HG03432 (cell line): ENCODE results near the gene CHST10.
"Not testable (repeated sequence)": the region's sequence is repeated elsewhere in the genome, so short reads cannot be mapped to it uniquely, and the experiment has no call there.

Source experiments
- ATAC-seq: cut with Tn5 transposase; IDR thresholded peaks from one replicate; pipeline ENCODE4 v1.9.1; 2021; ENCODE audit warnings: mild to moderate bottlenecking, moderate library complexity; ENCODE audit not compliant: unreplicated experiment

The CHST10 gene

GRCh38 chr2:100395532-100396350 is 21.7 kb downstream of the CHST10 start:
- ATAC-seq, result no peak

- peak; percentile 44 for ATAC-seq
Measured at GRCh38 chr2:100394111-100394641, 23.3 kb downstream of the CHST10 start.

DNA sequence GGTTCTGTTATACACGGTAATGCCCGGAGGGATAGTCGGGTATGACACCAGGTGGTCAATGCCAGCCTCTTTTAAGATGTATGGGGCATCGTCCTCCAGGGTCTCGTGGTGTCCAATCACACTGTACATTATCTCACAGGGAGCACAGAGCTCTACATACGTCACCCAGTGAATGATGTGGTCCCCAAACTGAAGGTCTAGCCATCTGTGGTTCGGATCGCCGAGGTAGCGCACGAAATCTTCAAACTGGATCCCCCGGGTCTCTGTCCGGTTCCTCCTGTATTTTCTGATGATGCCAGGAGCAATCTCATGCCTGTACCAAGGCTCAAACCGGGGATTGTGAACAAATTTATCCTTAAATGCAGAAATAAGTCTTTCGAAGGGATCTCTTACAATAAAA is 24.1 kb downstream of the CHST10 start:
- ATAC-seq, result no peak

DNA sequence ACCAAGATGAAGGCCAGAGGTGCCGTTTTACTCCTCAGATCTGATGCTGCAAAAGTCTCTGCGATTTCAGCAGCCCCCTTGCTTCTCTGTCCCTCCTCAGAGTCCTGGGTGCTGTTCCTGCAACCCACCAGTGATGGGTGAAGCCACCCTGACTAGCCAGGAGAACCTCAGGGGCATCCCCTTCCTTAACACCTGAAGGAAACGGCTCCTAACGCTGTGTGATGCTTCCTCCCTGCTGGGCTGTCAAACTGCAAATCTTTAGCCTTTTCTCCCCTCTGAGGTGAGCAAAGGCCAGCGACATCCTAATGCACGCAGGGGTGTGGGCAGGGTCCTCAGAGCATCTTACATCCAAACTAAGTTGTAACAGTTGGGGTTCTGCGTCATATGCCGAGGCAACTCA is 24.8 kb downstream of the CHST10 start:
- no peak for ATAC-seq

DNA sequence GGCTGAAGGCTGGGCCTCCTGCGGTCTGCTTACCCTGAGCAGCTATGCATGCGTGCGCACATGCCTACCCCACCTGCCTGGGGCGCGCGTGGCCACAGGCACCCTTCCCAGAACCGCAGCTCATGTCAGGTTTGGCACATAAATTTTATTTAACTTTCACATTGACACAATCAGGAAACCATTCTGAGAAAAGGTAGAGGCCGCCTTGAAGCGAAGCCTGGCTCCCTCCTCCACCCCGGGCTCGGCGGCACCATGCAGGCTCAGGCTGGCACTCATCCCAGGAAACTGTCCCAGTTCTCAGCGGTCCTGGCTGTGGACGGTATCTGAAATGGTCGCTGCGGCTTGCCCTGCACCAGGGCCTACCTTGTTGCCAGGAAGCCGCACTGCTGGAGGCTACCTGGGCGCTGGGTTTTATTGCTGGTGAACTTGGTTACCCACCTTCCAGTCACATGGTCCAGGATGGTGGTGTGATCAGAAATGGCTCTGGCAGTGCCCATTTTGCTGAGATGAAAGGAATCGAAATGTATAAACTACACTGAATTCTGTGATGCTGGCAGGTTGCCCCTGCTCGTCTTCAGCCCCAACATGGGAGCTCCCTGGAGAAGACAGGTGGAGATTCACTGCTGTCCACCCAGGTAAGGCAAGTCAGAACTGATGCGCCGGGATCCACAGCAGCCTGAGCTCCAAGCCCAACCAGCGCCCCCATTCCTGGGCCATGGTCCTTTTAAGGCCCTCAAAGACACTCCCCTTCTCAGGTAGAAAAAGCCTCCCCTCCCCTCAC is 25.5 kb downstream of the CHST10 start:
- ATAC-seq, result no peak

DNA sequence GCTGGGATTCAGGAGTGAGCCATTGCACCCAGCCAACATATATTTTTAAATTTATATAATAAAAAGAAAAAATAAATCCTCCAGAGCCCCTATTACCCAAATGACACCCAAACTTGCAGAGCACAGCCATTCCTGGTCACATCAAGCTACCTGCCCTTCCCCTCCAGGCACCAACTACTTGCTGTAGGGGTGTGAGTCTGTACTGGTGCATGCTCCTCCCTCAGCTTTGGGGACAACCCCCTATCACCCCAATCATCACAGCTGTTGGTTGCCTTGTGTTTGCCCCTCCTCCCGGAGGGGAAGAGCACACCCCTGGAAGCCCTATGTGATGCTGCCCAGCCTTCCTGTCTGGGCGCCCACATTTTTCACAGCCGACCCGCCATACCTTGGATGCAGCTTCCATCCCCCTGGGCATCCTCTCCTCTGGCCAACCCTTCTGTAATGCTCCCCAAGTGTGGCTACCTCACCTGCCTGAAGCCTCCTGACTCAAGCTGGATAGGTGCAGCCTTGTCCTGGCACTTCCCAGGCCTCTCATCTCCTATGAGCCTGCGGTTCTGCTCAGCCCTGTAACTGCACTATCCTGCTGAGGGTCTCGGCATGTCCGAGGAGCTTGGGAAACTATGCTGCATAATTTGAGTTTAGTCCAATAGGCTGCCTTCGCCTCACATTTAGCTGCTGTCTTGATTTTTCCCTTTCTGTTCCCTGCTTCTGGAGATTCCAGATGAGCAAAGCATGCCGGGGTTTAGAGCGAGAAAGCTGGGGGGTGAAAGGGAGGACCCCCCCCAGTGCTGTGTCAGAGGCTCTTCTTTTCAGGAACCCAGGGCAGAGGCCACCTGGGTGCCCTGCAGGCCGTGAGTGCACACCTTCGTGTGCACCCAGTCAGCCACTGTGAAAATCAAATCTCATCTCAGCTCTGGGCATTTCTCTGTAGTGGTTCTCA is 27.2 kb downstream of the CHST10 start:
- no peak for ATAC-seq

- no peak for ATAC-seq
Measured at GRCh38 chr2:100388703-100389102, 28.8 kb downstream of the CHST10 start.

- no peak for ATAC-seq
Measured at GRCh38 chr2:100383954-100384353, 33.5 kb downstream of the CHST10 start.

DNA sequence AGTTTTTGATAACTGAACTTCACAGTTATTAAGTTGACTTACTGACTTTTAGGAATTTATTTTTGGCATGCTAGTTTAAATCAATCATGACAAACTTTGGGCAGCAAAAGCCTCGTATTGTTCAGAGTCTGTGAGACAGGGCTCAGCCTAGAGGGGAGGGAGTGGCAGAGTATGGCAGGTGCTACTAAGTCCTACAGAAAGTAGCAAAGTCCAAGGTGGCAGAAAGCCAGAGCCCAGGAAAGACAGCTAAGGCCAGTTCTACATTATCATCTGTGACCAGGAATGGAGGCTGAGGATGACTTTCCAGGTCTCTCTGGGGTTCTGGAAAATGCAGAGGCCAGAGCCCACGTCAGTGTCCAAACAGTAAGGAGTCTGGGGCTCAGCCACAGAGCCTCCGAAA is 34.2 kb downstream of the CHST10 start:
- no peak for ATAC-seq

- ATAC-seq, result peak; percentile 80
Measured at GRCh38 chr2:100381240-100381639, 36.2 kb downstream of the CHST10 start.

GRCh38 chr2:100380681-100381080 is 36.8 kb downstream of the CHST10 start:
- no peak for ATAC-seq

GRCh38 chr2:100376836-100377235 is 40.6 kb downstream of the CHST10 start:
- no peak for ATAC-seq

- no peak for ATAC-seq
Measured at GRCh38 chr2:100367163-100367562, 50.3 kb downstream of the CHST10 start.

- no peak for ATAC-seq
Measured at GRCh38 chr2:100365434-100365833, 52.0 kb downstream of the CHST10 start.

DNA sequence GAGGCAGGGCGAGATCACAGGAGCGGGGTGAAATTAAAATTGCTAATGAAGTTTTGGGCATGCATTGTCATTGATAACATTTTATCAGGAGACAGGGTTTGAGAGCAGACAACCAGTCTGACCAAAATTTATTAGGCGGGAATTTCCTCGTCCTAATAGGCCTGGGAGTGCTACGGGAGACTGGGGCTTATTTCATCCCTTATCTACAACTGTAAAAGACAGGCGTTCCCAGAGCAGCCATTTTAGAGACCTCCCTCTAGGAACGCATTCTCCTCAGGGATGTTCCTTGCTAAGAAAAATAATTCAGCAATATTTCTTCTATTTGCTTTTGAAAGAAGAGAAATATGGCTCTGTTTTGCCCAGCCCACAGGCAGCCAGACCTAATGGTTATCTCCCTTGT is 55.2 kb downstream of the CHST10 start:
- not testable (repeated sequence) for ATAC-seq

DNA sequence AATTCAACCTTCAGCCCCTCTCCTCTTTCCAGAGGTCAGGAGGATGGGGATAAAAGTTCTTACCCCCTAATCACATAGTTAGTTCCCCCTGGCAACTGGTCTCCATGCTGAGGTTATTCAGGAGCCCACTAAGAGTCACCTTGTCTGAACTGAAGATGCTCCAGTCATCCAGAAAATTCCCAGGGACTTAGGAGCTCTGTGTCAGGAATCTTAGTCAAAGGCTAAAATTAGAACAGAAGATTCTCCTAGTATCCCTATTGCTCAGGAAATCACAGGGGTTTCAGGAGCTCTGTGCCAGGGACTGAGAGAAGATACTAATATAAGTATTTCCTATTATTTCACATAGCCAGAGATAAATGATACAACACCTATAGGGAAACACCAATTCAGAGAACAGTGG is 57.9 kb downstream of the CHST10 start:
- ATAC-seq, result no peak

DNA sequence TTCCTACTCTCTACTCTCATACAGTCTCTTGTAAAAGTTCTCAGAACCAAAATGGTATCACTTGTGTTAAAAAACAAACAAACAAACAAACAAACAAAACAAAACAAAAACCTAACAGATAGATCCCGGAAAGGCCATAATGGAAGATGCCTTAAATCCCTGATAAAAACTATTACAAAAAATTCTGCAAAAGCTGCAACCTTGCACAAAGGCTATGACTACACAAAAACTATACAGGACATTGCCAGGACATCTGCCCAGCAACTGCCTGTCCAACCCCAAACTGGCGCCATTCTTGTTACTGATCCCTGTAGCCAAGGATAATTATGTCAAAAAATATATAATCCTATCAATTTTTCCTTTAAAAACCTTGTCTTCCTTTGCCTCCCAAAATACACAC is 58.9 kb downstream of the CHST10 start:
- ATAC-seq, result no peak

GRCh38 chr2:100352521-100352920 is 64.9 kb downstream of the CHST10 start:
- no peak for ATAC-seq

DNA sequence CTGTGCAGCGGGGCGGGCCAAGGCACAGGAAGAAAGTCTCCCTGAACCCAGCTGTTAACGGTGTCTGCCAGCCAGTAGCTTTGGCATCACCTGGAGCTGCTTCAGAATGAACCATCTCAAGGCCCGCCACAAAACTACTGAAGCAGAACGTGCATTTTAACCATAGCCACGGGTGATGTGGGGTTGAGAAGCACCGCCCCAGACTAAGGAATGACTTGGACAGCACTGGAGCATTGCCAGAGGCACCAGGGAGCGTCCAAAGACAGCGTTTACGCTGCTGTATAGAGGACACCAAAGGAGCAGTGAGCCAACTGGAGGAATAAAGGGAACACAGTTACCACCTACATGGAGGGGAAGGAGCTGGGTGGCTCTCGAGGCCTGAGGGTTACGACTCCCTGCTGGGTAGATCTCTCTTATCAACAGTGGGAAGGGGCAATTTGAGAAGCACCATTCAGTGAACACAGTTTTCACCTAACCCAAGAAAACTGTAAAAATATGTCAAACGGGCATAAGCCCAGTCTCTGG is 66.7 kb downstream of the CHST10 start:
- no peak for ATAC-seq

- not testable (repeated sequence) for ATAC-seq
Measured at GRCh38 chr2:100345144-100345543, 72.3 kb downstream of the CHST10 start.

DNA sequence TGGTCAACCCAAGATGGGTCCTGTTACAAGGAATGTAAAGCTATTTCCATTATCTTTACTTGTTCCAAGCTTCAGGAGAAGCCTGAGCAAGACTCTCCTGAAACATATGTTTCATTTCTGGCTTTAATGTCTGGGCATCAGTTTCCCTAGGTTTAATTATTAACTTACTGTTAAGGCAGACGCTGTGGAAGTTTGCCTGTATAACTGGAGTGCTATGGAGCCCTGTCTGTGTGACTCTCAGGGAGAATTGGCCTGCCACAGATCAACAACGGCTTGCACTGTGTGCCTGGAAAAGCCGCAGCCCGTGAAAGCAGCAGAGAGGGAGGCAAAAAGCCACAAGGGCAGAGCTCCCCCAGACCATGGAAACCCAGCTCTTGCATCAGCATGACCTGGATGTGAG is 73.0 kb downstream of the CHST10 start:
- no peak for ATAC-seq
